Stimulated activated CD8-positive, alpha-beta memory T cell treated with anti-CD3 and anti-CD28 coated beads, Interleukin-12 subunit alpha, Interleukin-12 subunit beta, amount 100 ng/mL, for 4 hours (primary cell): ENCODE results near the gene MBTPS1.

Source experiments
- DNase-seq: peaks from one replicate; pipeline ENCODE4 v3.0.0-alpha.2; 2020; ENCODE audit warnings: low read depth

The MBTPS1 gene

DNA sequence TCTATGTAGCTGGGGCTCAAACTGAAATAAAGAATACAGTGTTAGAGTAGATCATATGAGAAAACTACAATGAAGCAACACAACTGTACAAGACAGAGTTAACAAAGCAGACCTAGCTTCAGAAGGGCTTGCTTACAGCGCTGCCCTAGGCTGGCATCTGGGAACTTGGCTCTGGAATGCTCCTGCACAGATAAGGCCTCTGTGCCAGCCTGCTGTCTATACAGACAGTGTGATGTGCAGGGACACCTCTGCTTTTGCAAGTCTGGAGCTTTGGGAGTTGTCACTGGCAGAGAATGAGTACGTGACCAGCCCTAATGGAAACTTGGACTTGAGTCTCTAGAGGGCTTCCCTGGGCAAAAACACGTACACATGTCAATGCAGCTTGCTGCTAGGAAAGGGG is 42.0 kb downstream of the MBTPS1 start:
- no peak for DNase-seq

DNA sequence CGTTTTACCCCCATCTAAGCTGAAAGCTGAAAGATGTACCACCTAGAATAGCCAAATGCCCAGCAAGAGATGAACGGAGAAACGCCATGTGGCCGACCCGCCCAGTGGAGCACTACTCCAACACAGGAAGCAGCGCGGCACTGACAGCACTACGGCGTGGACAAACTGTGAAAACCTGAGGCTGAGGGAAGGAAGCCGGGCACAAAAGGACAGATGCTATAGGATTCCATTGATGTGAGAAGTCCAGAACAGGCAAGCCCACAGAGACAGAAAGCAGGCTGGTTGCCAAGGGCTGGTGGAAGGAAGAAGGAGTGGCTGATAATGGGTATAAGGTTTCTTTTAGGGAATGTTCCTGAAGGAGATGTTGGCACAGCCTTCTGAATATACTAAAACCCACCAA is 44.7 kb downstream of the MBTPS1 start:
- no peak for DNase-seq

DNA sequence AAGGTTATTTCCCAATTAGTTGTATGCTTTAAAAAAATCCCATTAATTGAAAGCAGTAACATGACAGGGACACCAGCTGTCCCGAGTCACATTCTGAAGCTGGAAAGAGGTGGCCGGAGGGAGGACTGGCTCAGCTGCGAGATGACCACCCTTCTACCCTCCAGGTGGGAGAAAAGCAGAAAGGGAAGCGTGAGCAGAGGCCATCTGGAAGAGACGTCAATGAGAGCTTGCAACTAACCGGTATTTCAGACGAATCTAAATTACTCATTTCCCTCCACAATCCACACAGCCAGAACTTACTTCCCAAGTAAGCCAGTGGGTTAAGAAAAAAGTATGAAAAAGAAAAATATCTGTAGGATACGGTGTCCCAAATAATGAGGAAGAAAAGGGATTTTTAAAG is 45.6 kb downstream of the MBTPS1 start:
- DNase-seq = no peak

DNA sequence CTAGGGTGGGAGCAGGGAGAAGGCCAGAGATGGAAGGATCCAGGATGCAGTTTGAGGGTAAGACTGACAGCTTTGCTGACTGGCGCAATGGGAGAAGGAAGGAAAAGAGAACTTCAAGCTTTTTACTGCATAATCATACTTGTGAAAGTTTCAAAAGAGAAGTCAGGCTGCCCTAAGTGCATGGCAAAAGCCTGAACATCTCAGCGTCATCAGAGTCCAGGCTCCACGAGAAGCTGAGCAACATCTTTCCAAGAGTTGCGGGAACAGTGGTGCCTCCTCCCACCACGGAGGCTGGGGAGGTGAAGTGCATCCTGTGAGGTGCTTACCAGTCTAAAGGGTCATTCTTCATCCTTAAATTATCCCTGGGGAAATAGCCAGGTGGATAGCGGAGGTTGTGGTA is 47.2 kb downstream of the MBTPS1 start:
- no peak for DNase-seq

DNA sequence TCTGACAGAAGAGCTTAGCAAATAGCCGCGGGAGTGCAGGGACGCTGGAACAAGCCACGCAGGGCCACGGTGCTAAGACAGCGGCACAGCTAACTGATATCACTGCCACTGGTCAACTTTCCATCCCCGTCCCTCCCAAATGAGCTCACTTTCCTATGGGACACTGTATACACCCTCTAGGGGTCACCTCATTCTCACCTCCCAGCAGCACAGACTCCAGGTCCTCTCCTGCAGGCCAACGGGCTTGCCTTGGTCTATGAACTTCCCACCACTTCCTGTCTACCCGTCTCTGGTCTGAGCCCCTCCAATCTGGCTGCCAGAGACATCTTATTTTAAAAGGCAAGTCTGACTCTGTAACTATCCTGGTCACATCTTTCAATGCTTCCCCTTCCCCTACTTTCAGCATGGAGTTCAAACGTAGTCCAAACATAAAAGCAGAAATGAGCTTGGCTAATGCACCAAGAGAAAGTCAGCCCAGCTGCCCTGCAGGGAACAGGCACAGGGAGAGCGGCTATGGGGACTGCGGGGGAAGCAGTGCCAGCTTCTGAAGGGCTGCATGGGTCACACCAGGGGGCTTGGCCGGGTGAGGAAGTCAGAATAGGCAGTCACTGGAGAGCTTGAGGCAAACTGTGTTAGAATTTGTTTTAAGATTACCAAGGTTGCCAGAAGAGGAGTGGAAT is 47.8 kb downstream of the MBTPS1 start:
- no peak for DNase-seq

DNA sequence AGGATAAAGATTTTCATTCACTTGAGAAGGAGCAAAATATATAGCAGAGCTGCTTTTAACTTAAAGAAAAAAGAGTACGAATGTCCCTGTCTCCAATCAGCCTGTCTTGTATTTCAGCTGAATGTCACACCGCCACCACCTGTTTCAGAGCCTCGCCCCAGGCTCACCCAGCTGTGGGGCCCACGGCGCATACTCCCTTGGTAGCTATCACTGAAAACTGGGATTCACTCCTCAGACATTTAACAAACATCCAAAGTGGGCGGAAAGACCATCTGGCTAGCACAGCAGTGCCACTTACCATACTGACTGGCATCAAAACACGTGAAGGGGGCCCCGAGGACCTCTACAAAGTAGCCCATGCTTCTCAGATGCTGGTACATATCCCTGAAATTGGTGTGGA is 48.7 kb downstream of the MBTPS1 start:
- no peak for DNase-seq

DNA sequence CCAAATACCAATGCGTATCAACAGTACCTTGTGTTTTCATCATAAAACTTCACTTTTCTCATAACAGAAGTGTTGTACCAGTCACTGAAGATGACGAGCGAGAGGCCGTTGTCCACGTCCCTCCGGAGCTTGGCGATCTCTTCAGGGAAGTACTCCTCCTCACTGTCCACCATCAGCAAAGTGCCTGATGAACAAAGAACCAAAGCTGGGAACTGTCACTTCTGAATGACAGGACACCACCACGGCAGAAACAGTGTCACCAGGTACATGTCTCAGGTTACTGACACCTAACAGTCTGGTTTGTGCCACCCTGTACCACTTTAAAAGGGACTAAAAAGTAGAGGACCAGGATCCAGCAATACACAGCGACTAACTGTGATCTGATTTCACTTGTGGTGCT is 49.1 kb downstream of the MBTPS1 start:
- DNase-seq = no peak

DNA sequence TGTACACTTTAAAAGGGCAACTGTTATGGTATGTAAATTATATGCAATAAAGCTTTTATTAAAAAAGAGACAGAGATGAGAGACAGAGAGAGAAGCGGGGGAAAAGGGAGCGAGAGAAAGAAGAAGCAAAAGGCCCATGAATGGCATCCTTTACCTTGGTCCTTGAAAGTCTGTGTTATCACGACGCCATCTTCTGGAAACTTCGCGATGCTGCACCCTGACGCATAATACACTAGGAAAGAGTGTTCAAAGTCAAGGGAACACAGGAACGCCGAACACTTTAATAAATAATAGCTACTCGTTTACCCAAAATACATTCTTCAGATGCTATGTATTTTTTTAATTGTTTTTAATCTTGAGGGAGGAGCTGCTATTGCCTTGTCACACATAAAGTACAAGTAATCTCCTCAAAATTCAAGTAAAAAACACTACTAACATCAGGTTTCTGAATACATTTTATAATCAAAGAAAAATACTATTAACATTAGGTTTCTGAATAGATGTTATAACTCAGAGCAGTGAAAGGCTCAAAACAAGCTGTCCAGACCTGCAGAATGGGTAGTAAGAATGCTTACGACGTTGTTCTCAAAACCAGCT is 51.1 kb downstream of the MBTPS1 start:
- DNase-seq = no peak

DNA sequence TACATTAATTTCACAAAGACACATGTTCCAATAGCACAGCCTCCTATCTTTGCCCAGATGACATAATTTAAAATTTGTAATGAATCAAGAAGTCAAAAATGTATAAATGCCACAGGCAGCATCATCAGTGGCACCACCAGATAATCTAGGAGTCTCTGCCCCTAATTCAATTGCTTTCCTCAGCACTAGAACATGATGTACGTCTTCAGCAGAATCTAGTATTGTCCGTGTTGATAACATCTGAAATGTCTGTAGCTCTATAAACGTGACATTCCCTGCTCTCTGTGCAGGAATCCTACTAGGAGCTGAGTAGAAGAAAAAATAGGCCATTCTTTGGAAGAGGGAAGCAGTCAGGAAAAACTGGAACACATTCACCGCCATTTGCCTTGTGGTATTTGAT is 52.8 kb downstream of the MBTPS1 start:
- no peak for DNase-seq

DNA sequence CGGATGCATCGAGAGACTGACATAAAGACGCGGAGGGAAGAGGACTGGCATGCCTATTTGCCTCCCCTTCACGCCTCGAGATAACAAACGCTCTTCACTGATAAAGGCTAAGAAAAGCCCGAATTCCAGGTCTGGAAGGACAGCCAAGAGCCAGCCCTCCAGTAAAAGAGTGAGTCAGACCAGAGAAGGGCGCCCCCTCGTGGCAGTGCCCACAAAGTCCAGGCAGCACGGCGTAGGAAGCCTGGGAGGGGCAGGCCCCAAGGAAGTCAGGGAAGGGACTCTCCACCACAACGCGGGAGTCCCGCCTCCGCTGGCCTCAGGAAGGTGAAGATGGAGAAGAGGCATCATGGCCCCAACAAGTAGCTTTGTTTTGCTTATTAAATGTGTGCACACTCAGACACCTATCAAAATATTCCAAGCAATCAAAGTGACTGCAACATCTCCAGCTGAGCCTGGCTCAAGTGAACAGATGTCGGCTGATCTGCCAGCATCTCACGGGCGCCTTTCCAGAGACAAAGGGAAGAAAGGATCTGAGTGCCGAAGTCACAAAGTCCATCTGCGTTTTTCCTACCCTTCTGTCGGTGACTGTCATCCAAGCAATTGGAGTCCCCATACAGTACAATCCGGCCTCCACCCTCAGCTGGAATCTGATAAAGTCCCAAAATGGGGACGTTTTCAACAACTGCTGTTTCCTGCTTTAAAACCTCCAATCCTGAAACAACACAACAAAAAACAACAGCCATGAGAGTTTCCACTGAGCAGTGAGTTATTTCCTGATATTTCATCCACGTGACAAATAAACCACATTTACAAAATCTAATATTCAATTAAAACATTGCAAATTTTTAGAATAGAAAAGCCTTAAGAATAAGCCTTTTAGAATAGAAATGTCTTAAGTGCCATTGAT is 53.8 kb downstream of the MBTPS1 start:
- DNase-seq = peak; percentile 14

DNA sequence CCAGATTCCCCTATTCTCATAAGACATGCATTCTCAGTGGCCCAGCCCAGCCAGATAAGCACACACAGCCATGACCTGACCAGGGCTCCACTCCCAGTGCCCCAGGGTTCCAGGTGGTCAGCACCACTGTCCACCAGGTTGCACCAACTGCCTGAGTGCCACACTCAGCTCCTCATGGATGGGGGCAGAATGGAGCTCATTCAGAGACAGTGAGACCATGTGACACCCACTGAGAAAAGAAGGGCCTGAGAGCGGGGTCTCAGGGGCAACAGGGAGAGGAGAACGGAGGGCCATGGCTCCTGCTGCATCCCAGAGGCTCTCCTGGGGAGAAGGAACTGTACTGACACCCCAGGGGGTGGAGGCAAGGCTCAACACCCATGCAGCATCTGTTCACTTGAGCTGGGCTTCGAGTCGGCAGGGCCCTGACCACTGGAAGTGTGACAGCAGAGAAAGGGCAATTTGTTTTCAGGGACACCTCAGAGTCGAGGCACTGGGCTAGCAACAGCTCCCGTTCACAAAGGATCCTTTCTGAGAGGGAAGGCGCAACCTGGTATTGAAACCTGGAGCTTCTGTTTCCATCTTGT is 55.4 kb downstream of the MBTPS1 start:
- no peak for DNase-seq

DNA sequence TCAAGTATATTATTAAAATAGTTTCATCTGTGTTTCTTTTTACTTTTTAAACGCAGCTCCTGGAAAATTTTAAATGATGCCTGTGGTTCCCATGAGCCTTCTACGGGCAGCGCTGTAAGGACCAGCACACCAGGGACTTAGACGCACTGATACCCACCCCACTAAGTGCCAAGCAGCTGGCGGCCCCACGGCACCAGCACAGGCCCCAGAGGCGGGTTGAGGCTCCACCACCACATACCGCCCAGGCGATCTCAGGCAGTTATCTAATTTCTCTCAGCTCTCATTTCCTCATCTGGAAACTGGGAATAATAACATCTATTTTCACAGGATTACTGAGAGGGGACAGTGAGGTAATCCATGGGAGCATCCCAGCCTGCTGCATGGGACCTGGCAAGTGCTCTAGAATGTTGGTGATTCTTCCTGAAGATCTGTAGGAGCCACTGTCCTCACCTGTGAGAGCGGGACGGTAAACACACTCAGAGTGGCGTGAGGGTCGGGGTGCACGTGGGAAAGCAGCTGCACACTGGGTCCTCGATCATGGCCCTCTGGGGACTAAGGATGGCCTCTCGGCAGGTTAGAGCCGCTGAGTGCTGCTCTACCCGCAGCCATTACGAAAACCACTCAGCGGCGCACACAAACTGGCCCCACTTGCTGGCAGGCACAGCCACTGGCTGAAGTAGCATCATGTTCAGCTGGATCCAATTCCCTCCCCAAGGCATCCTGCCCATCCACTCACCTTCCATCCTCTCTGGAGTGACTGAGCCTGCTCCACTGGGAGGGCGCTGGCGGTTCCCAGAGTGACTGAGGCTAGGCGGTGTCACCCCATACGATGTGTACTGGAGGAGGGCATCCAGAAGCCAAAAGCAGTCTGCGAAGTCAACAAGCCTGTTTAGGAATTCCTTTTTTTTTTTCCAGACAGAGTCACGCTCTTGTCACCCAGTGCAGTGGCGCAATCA is 56.5 kb downstream of the MBTPS1 start:
- no peak for DNase-seq

DNA sequence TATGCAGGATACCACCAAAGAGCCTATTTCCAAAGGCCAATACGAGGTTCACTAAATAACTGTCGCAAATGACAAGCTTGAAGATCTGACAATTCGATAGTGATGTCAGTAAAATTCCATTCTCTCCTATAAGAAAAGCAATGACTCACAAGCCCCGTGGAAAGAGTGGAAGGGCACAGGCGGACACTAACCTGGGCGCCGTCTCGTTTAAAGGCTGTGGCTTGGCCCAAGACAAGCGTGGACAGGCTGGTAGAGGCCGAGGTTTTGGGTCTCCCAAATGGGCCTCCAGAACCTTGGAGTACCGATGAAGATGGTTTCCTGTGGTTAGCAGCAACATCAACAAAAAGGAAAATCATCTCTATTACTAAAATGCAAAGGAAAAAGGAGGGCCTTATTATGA is 57.6 kb downstream of the MBTPS1 start:
- DNase-seq = no peak

DNA sequence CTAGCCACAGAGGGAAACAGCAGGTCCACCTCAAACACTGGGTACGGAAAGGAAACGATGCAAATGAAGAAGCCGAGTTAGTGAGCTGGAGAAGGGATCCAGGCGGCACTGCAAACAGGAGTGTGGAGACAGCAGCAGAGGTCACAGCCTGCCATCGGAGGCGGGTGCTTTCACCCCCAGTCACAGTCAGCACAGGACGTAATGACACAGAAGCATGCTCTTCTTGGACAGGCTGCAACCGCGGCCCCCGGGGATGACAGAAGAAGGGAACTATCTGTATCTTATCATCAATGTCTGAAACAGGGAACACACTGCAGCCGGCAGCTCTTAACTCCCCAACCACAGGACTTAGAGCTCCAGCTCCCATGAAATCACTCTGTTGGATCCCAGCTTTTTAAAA is 58.1 kb downstream of the MBTPS1 start:
- no peak for DNase-seq

DNA sequence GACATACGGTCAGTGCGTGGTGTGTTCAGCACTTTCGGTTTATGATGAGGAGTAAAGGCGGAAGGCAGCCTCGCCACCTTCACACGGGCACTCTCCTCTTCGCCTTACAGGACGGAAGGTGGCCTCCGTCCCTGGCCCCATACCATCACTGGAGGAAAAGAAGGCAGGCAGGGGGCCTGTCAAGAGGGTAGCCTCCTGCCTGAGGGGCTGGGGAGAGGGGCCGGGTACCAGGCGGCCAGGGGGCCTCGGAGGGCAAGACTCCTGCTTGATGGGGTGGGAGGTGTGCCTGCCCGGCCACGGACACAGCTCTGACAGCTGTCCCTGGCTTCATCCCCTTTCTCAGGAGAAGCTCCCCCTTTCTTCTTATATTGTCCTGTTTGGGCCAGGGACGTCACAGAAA is 58.5 kb downstream of the MBTPS1 start:
- DNase-seq = no peak

DNA sequence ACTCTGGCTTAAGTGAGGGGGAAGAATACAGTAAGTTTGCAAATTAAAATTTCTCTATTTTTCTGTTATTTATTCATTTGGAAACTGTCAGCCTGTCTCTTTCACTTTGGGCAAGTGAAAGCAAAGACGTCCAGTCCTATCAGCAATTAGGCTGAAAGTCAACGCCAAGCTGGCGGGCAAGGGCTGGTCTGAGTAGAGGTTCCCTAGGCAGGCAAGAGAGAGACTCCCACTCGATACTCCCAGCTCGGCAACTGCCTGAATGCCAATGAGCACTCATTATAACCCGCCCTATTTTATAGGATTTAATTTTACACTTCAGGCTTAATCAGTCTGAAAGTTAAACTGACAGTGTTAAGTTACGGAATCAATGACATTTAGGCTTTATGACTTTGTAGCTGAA is 59.8 kb downstream of the MBTPS1 start:
- DNase-seq = no peak

DNA sequence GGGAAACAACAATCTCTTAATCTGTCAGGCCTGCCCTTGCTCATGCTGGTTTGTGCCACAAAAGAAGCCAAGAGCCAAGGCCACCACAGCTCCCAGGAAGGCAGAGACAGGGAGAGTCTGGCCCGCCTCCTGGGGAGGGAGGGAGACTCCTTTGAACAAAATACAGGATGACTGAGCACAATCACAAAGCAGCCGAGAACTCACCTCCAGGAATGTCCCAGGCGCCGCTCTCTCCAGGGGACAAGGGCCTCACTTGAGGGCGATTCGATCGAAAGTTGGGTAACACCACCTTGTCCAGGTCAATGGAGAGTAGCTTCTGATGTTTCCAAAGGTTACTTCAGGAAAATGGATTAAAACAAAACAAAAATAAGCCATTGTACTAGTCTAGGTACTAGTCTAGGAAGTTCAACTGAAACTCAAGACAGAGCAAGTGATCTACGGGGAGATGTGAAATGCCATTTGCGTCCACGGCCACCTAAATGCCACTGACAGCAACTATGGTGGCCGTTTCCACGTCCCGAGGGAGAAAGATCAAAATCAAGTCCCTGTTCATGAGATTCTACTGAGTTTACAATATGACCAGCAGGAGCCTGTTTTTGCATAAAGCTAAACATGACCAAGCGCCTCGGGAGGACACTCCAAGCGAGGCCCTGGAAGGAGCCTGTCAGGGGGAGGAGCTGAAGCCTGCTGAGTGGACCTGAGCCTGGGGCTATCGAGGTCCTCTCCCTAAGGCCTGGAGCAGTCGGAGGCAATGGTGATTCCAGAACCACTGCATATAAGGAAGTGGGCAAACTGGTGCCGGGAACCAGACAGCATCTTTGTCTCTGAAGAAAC is 60.7 kb downstream of the MBTPS1 start:
- DNase-seq = no peak

DNA sequence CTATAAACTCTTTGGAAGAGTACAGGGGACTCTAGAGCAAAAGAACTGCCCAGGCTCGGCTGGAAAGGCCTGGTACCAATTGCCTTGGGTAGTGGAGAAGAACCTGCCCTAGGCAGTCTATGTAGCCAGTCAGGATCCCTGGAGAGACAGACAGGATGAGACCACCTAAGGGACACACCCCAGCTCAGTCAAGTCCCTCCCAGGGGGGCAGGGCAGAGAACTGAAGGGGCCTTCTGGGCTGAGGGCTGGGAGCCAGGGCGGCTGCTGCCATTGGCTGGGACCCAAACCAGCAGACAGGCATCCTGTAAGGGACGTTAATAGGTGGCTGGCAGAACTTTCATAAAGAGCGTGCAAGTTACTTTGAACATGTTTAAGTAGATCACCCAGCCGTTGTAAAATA is 61.4 kb downstream of the MBTPS1 start:
- no peak for DNase-seq

DNA sequence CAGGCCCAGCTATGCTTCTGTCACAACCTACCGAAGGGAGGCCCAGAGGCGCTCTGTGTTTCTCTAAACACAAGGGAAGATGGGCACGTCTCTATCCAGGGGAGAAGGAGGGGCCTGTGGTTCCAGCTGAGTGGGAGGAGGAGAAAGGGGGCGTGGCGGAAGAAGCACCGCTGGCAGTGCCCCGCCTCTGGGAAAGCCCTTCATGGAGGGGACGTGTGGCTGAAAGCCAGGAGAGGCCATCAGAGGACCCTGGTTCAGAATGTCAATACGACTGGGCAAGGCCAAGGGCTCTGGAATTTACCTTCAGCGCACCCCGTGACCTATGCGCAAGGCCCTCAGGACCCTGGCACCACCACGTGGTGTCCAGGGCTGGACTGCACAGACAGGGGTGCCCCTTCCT is 61.8 kb downstream of the MBTPS1 start:
- no peak for DNase-seq

DNA sequence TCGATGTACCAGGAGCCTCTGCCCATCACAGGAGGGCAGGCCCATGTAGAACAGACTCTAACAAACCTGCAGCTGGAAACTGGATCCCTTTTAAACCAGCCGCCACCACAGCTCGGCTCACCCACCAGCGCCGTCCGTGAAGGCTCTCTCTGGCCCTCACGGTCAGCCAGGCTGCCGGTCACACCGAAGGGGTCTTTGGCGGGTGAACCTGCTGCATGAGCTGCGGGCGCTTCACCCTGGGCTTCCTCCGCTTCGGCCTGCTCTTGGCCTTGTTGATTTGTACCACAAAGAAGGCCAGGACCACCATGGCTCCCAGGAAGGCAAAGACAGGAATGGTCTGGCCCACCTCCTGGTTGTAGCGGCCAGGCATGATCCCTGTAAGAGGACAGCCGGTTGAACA is 62.5 kb downstream of the MBTPS1 start:
- no peak for DNase-seq

DNA sequence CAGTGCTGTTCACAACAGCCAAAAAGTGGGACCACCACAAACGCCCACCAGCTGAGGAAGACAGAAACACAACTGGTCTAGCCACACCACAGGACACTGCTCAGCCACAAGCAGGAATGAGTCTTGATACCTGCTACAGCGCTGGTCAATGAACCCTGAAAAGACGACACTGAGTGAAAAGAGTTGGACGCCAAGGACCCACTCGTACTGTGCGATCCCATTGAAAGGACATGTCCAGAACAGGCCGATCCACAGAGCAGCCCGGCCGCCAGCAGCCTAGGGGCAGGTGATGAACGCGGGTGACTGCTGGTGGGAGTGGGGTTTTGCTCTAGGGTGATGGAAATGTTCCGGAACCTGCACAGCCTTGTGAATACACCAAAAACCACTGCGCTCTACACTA is 63.5 kb downstream of the MBTPS1 start:
- no peak for DNase-seq
